ENCODE data around the gene KCNT1. TPM values are rescaled to one million over a fixed set of nuclear protein-coding genes. Genes with fewer than 3 reads are reported as not detected.
A peak's percentile ranks its signal among the peaks of the same experiment; 100 is the strongest.

The KCNT1 gene
- total and polyA plus RNA-seq, 8 donors, result 0.05 to 1.1 (median 0.11) TPM

GRCh38 chr9:135680056-135680455, 21.9 kb upstream of the KCNT1 start:
- H3K4me1 ChIP-seq, result no peaks in the 10 kb centered on the region
- H3K9me3 ChIP-seq, result no peaks in the 10 kb centered on the region
- ATAC-seq, result no peak
- no peak for TF ChIP-seq CTCF (IDR thresholded peaks at IDR 0.05)
- no peaks in the 10 kb centered on the region for H3K27me3 ChIP-seq
- no peak for DNase-seq
- WGBS, 2 donors, result 48 to 74% methylated on average over 16 of the region's 16 CpGs
- no peaks in the 10 kb centered on the region for H3K36me3 ChIP-seq
- no peak for FAIRE-seq
- H3K27ac ChIP-seq, result no peak overlapping the region
- intact Hi-C loops (cut with DNase I), result no loop called here
- no peak overlapping the region for H3K4me3 ChIP-seq

- intact Hi-C loops (cut with DNase I), result no loop called here
- no peaks in the 10 kb centered on the region for H3K36me3 ChIP-seq
- TF ChIP-seq CTCF (IDR thresholded peaks at IDR 0.05), result no peak
- WGBS, 2 donors, result 51 to 64% methylated on average over 5 of the region's 5 CpGs
- no peaks in the 10 kb centered on the region for H3K27me3 ChIP-seq
- no peak overlapping the region for H3K4me3 ChIP-seq
- DNase-seq (peak in 1 of 6 donors; percentile 32), ATAC-seq (no peak), FAIRE-seq (no peak)
- no peaks in the 10 kb centered on the region for H3K9me3 ChIP-seq
- H3K27ac ChIP-seq, result no peak overlapping the region
- no peaks in the 10 kb centered on the region for H3K4me1 ChIP-seq
Measured at GRCh38 chr9:135681161-135681560, 20.8 kb upstream of the KCNT1 start.

GRCh38 chr9:135683401-135684034, 18.5 kb upstream of the KCNT1 start:
- no peak overlapping the region for H3K4me3 ChIP-seq
- DNase-seq, result peak in 1 of 6 donors; percentile 50
- no peak for TF ChIP-seq CTCF (IDR thresholded peaks at IDR 0.05)
- WGBS, 2 donors, result 44 to 63% methylated on average over 12 to 15 of the region's 15 CpGs
- no peak overlapping the region for H3K27ac ChIP-seq
- H3K36me3 ChIP-seq, result no peaks in the 10 kb centered on the region
- no peaks in the 10 kb centered on the region for H3K27me3 ChIP-seq
- no peak for ATAC-seq
- FAIRE-seq, result no peak
- no peaks in the 10 kb centered on the region for H3K4me1 ChIP-seq
- H3K9me3 ChIP-seq, result no peaks in the 10 kb centered on the region
- intact Hi-C loops (cut with DNase I), result no loop called here

- 48 to 58% methylated on average over 17 of the region's 17 CpGs for WGBS, 2 donors
- ATAC-seq, result no peak
- no peak overlapping the region for H3K4me3 ChIP-seq
- H3K36me3 ChIP-seq, result no peaks in the 10 kb centered on the region
- TF ChIP-seq CTCF (IDR thresholded peaks at IDR 0.05), result no peak
- intact Hi-C loops (cut with DNase I), result no loop called here
- no peaks in the 10 kb centered on the region for H3K4me1 ChIP-seq
- no peaks in the 10 kb centered on the region for H3K9me3 ChIP-seq
- no peaks in the 10 kb centered on the region for H3K27me3 ChIP-seq
- H3K27ac ChIP-seq, result no peak overlapping the region
- FAIRE-seq, result no peak
- no peak for DNase-seq
Measured at GRCh38 chr9:135684691-135685090, 17.3 kb upstream of the KCNT1 start.

GRCh38 chr9:135687216-135687615, 14.8 kb upstream of the KCNT1 start:
- FAIRE-seq (no peak), DNase-seq (peak in 1 of 6 donors; percentile 62)

More at GRCh38 chr9:135687216-135687615, 14.8 kb upstream of the KCNT1 start:
- Histone ChIP-seq H3K4me3 (no peak overlapping the region), H3K36me3 (no peaks in the 10 kb centered on the region), H3K27ac (no peak overlapping the region), H3K27me3 (no peaks in the 10 kb centered on the region), H3K9me3 (no peaks in the 10 kb centered on the region), H3K4me1 (no peaks in the 10 kb centered on the region)
- no peak for ATAC-seq
- TF ChIP-seq CTCF (IDR thresholded peaks at IDR 0.05), result no peak
- intact Hi-C loops (cut with DNase I), result no loop called here
- WGBS, 2 donors, result 65 to 78% methylated on average over 15 of the region's 15 CpGs

Data from pancreas (tissue), 10 donors.